Midbrain (tissue), 1 donor: ENCODE measurements around the gene RHBDF1.
A peak's percentile ranks its signal among the peaks of the same experiment; 100 is the strongest.

Source experiments
- DNase-seq: peaks from one replicate; lab custom pipeline; 2025; lab: John Stamatoyannopoulos, UW

Gene RHBDF1

GRCh38 chr16:74747-75334, 2.4 kb upstream of the RHBDF1 start:
- no peak for DNase-seq

GRCh38 chr16:74051-74746, 1.8 kb upstream of the RHBDF1 start:
- no peak for DNase-seq

- no peak for DNase-seq
Measured at GRCh38 chr16:71540-72401, 660 bp downstream of the RHBDF1 start.

GRCh38 chr16:71210-71539, 1.3 kb downstream of the RHBDF1 start:
- DNase-seq: no peak

- no peak for DNase-seq
Measured at GRCh38 chr16:69181-69580, 3.2 kb downstream of the RHBDF1 start.

GRCh38 chr16:67884-68789, 4.3 kb downstream of the RHBDF1 start:
- DNase-seq: no peak

GRCh38 chr16:67183-67791, 5.1 kb downstream of the RHBDF1 start:
- no peak for DNase-seq

GRCh38 chr16:66309-67182, 5.9 kb downstream of the RHBDF1 start:
- DNase-seq: no peak

GRCh38 chr16:65745-66144, 6.7 kb downstream of the RHBDF1 start:
- DNase-seq: peak; percentile 82

GRCh38 chr16:64914-65255, 7.5 kb downstream of the RHBDF1 start:
- DNase-seq: no peak

- no peak for DNase-seq
Measured at GRCh38 chr16:63998-64913, 8.2 kb downstream of the RHBDF1 start.

- DNase-seq: no peak
Measured at GRCh38 chr16:63466-63865, 9.0 kb downstream of the RHBDF1 start.

- DNase-seq: no peak
Measured at GRCh38 chr16:62968-63391, 9.5 kb downstream of the RHBDF1 start.

- no peak for DNase-seq
Measured at GRCh38 chr16:62283-62967, 10.0 kb downstream of the RHBDF1 start.

GRCh38 chr16:61879-62281, 10.6 kb downstream of the RHBDF1 start:
- no peak for DNase-seq

GRCh38 chr16:60929-61878, 11.2 kb downstream of the RHBDF1 start:
- DNase-seq: no peak

GRCh38 chr16:60166-60565, 12.3 kb downstream of the RHBDF1 start:
- no peak for DNase-seq
